ENCODE measurements around the gene CSPG5.

Gene CSPG5, protein sequence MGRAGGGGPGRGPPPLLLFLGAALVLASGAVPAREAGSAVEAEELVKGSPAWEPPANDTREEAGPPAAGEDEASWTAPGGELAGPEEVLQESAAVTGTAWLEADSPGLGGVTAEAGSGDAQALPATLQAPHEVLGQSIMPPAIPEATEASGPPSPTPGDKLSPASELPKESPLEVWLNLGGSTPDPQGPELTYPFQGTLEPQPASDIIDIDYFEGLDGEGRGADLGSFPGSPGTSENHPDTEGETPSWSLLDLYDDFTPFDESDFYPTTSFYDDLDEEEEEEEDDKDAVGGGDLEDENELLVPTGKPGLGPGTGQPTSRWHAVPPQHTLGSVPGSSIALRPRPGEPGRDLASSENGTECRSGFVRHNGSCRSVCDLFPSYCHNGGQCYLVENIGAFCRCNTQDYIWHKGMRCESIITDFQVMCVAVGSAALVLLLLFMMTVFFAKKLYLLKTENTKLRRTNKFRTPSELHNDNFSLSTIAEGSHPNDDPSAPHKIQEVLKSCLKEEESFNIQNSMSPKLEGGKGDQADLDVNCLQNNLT

DNA sequence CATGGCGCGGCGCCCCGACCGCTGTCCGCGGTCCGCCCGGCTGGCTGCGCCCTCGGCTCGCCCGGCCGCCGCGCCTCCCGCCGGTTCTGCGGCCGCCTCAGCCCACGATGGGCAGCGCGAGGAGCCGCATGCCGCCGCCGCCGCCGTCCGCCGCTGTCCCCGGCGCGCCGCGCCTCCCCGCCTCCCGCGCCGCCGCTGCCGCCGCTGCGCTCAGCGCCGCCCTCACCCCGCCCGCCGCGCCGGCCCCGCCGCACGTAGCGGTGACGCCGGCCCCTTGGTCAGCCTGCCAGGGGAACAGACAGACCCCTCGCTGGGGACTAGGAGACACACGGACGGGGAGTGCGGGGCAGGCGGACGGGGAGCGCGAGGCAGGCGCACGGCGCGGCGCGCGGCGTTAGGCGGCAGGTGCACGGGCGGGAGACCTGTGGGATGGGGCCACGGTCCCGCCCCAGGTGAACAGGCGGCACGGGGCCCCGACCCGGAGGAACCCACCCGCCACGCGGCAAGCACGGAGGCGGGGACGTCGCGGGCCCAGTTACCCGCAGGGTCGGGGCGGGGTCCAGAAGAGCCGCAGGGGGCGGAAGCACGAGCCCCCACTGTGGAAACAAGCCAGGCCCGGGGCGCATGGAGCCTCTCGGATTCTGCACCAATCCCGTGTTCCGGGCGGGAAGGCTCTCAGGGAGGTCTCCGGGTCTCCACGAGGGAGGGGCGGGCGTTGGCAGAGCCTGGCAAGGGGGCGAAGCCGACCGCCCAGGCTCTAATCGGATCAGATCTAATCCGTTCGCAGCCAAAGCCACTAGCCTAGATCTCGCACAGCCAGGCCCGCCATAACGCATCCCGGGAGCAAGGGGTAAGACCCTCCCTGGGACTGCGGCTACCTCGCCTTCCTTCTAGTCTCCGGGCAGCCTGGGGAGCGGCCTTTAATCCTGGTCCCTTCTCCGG lies at the start of gene CSPG5:
Gene CSPG5, minus strand, starts transcription at position 175 of the 942 bp plus-strand sequence. Its CDS starts 172 bp downstream, at position 3.
- no peak for DNase-seq

DNA sequence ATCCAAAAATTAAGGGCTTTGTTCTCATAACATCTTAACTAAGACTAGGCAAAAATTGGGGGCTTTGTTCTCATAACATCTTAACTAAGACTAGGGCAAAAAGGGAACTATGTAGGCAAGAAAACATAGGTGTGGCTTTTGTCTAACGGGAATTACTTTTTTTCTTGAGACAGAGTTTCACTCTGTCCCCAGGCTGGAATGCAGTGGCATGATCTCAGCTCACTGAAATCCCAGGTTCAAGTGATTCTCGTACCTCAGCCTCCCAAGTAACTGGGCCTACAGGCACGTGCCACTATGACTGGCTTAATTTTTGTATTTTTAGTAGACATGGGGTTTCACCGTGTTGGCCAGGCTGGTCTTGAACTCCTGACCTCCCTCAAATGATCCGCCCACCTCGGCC lies 49.8 kb upstream of the CSPG5 start:
- DNase-seq, result no peak

DNA sequence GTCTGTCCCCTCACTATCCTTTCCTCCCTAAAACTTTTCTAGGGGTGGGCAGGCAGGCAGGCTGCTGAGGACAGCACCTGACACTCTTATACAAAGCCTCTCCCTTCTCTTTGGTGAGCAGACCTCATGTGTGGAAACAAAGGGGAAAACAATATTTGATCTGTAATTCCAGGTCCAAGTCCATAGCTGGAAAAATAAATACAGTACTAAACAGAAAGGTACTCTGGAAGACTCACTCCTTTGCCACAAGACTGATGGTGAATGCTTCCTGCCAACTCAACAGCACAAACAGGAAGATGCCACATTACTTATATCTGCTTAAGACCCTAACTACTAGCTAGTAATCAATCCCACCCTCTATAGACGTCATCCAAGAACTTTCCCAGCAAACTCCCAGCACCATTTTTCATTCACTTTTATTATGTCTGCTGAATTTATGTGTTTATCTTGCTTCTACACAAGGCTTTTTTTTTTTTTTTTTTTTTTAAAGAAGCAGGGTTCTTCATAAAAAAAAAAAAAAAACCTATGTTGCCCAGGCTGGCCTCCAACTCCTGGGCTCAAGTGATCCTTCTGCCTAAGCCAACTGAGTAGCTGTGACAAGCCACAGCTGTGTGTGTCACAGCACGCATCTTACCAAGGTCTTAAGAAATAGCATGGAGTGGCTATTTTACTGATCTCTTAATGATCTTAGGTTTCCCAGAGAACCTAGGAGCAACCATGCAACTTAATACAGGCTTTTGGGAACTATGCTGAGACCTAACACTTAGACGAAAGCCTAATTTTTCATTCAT lies 44.2 kb upstream of the CSPG5 start:
- DNase-seq, result no peak

DNA sequence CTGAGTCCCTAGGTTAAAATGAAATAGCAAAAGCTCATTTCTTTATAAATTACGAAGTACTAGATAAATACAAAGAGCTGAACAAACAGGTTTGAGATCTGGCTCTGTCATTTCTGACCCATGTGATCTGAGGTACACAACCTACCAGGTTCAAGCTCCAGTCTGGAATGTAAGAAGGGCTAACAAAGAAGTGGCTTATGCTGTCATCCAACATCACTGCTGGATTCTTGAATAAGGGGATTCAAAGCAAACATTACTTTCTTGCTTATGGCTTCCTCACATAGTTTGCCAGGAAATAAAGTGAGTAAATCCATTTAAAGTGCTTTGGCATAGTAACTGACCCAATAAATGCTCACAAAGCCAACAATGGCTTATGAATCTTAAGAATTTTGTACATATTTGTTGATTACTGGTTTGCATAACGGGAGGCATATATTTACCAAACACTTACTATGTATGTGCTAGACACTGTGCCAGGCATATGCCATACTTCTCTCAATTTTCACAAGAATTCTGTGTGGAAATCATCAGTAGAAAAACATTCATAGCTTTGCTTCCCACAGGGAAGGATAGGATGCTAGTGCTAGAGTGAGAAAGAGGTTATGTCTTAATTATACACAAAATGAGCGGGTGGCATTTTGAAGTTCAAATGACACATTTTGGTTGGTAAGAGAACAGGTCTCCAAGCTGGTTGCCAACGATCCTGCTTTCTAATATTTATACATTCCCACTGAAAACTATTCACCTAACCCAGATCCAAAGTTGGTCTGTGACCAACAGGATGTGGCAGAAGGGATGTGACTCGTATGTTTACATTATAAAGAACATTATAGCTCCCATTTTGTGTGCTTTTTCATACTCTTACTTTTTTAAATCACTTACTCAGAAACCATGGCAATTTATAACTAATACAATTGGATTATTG lies 38.7 kb upstream of the CSPG5 start:
- no peak for DNase-seq

DNA sequence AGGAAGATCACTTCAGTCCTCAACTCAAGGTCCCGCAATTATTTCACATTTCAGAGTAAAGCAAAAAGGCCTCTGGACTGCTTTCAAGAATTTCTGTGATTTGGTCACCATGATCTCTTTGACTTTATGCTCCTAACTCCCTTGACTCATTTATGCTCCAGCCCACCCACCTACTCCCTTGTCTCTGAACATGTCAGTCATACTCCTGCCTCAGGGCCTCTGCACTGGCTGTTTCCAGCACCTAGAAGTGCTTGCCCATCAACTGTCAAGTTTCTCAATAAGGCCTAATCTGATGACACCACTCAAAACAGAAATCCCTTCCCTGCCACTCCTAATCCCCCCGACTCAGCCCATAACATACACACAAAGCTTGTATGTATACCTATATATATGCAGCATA lies 36.1 kb upstream of the CSPG5 start:
- DNase-seq, result no peak

DNA sequence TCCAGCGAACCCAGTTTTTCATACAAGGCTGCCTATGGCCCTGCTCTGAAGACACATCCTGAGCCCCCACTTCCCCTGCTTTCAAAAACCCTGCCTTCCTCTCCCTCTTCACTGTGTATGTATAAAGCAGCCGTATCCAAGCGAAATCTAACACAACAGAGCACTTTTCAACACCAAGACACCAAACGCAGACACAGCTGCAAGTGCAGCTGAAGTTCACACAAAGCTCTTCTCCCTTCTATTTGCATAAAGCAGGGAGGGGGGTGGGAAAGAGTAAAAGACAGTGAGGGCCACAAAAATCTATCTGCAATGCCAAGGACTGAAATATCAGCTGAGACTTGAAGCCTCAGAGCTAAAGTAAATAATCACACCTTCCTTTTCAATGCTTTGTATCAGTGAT lies 35.1 kb upstream of the CSPG5 start:
- DNase-seq, result no peak

DNA sequence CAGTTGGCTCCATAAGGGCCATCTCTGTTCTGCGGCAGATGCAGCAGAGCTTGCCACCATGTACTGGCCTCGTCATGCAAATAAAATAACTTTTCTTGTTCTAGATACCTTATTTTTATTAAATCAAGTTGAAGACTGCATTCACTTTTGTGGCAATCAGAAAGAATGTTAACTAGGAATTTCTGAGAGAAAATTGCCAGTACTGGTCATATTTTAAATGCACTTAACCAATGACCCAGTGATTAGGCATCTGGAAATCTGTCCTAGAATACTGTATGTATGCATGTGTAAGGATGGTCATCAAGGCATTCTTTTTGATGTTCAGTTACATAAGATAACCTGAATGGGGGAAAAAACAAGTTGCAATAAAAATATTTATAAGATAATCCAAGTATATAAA lies 34.2 kb upstream of the CSPG5 start:
- no peak for DNase-seq

DNA sequence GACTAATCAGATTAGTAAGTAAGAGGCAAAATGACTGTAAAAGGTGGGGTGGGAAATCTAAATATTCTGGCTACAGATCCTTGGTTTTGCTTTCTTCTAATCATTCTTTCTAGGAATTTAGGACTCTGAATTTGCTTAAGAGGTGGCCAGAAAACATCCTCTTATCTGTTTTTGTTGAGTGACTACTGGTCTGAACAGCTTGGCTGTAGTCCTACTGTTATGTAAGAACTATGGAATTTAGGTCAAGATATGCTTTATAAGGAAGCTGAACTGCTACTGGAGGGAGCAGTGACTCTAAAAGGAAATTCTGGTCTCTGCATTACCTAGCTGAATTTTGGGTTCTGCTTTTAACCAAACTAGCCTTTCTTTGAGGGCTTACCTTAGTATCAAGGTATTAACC lies 33.5 kb upstream of the CSPG5 start:
- DNase-seq, result no peak

DNA sequence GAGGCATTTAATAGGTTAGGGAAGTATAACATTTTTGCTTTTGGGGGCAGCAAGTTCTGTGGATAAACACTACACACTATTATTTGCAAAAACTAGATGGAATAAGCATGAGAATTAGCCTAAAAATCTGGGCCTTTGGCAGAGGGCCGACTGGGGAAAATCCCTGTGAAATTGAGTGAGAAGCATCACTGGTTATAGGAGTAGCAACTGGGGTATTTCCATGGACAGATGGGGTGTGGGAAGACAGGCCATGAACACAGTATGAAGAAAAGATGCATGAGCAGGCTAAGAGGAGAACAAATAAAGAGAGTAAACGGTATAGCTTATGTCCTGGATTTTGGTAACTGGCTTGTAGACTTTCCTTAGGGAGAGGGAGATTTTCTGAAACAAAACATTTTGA lies 32.9 kb upstream of the CSPG5 start:
- DNase-seq, result no peak

DNA sequence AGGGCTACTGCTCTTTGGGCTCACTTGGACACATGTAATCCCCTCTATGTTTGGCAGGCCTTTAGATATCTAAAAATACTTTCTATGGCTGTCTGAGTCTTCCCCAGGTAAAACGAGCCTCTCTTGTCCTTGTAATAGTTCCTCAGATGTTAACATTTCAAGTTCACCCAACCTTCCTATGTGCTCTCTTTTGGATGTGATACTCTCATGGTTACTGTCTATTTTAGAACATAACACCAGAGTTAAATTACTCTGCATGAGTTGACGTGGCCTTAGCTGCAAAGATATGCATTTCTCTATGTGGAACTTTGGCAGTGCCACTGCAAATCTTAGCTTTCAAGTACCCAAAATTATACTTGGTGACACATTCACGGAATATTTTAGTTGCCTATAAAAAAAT lies 31.9 kb upstream of the CSPG5 start:
- no peak for DNase-seq

DNA sequence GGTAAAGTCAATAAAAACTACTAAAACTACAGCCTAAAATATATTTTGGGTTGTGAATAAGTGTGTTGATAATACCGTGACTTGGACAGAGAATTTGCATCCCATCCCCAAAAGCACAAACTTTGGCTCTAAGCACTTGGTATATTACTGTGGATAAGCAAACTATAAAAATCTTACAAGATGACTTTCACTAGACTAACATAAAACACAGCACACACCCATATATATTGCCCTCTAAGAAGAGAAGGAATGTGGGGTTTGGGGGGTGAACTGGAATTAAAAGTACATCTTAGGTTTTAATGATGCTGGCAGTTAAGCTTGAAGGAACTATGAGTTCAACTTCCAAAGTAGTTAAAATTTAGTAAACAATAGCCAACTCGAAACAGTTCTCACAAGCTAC lies 28.7 kb upstream of the CSPG5 start:
- no peak for DNase-seq

DNA sequence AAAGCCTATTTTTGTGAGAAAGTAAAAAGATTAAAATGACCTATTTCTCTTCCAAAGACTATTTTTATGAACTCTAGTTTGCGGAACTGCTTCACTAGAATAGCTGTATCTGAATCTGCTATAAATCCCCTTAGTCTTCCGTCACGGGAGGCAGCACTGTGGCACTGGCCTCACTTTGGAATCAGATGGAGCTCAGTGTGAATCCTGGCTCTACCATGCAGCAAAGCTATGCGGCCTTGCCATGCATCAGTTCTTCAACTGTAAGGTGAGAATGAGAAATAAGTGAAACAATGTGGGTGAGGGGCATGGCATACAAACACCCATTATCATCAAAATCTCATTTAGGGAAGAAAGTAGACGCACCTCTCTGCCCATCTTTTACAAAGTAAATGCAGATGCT lies 27.5 kb upstream of the CSPG5 start:
- DNase-seq, result no peak

DNA sequence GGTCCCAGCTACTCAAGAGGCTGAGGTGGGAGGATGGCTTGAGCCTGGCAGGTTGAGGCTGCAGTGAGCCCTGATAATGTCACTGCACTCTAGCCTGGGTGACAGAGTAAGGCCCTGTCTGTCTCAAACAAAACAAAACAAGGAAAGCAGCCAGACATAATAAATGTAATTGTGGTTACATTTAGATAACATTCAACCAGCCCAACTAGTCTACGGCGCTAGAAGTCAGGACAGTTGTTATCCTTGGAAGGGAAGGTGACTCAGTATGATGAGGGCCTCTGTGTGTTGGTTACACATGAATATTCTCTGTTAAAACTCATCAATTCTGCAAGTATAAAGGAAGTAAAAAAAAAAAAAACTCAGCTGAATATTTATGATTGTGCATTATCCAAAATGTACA lies 27.0 kb upstream of the CSPG5 start:
- DNase-seq, result no peak

DNA sequence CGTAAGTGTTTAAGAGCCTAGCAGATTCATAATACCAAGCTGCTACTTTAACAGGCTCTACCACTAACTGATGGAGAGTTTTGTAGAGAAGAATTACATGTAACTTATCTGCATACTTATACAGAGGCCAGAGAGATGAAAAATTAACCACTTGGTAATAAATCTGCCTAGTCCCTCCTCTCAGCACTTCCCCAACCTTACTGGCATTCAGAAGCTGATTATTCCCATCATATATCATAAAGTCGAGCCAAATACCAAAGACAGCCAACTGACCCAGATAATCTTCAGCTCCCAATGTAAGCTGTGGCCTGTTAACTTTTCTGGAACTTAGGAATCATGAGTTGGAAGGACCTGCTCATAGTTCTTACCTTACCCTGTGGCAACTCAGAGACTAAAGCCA lies 25.5 kb upstream of the CSPG5 start:
- no peak for DNase-seq

DNA sequence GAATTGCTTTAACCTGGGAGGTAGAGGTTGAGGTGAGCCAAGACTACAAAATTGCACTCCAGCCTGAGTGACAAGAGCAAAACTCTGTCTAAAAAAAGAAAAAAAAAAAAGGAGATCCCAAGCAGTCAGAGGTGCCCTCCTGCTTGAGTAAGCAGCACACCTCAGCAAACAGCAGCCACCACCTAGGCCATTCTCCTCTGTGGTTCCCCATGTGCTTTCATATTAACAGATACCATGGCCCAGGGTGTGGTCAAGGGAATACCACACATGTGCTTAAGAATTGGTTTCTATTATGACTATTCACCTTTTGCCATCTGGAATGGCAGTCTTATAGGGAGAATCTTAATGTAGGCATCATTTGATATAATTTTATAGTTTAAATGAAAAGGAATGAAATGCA lies 24.7 kb upstream of the CSPG5 start:
- DNase-seq, result no peak

DNA sequence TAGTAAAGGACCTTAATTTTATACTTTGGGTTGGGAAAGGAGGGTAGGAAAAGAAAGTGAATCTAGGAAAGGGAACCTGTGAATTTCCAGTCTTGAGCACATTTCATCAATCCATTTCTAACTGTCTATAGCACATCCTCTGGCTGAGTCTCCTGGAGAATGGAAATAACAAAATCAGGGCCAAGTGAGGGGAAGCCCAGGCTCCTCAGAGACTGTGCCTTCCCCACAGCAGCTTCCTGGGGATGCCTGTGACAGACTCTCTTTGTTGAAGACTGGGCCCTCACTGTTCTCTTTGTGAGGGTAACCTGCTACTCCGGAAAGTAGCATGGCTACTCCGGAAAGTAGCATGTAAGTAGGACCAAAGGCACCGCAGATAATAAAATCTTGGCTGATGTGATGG lies 22.6 kb upstream of the CSPG5 start:
- DNase-seq, result no peak

DNA sequence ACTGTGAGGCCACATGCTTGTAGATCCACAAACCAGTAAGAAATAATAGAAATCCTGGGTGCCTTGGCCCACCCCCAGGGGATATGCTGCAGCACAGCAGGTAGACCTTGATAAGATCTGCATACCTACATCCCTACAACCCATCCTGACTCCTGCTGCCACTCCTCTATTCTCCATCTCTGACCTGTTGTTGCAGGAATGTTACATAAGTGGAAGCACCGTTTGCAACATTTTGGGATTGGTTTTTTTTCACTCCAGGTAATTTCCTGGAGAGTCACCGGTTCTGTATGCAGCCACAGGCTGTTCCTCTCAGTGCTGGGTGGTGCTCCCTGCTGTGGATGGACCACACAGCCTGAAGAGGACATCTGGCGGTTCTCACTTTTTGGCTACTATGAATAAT lies 16.1 kb upstream of the CSPG5 start:
- DNase-seq, result no peak

DNA sequence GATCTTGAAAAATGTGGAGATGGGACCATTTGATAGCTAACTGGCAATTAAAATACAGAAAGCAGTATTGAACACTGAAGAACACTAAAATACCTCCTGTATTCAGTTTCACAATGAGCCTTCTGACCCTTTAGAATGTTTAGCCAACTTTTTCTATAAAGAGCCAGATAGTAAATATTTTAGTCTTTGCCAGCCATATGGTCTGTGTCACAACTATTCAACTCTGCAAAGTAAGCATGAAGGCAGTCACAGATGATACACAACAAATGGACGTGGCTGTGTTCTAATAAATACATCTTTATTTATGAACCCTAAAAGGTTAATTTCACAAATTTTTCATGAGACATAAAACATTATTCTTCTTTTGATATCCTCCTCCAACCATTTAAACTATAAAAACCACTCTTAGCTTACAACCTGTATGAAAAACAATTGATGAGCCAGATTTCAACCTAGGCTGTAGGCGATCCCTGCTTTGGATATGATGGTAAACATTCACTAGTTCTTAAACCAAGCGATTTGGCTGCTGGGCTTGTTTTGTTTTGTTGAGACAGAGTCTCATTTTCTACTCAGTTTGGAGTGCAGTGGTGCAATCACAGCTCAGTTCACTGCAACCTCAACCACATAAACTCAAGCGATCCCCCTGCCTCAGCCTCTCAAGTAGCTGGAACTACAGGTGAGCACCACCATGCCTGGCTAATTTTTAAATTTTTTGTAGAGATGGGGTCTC lies 13.6 kb upstream of the CSPG5 start:
- no peak for DNase-seq

DNA sequence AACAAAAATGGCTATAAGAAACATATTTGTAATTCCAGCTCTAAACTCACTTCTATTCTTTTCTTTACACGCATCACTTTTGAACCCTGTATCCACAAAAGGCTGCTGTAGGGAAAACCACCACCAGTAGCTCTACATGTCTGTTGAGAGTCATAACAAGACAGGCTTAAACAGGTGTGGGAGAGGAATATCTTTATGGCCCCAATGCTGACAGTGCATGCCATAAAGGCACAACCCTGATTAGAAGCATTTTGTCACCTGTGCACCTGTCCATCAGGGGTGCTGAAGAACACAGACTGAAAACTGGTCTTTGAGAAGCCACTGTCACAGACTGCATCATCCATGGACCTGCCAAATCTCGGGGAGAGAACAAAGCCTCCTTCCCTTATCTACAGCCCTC lies 11.6 kb upstream of the CSPG5 start:
- DNase-seq, result no peak

DNA sequence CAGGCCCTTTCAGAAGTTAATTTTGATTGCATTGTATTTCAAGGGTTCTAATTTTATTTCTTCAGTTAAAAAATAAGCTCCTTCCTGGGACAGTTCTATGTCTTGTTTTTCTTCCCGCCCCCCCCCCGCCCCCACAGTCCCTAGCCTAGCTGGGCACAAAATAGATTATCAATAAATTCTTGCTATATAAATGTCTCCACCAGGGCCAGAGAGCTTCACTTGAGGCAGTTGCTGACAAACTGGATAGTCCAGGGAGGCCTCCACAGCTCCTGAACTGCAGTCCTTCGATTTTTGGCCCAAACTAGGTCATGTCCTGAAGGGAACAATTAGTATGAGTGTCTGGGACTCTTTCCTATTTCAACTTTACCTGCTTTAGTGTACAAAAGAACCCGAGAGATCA lies 9.9 kb upstream of the CSPG5 start:
- no peak for DNase-seq

DNA sequence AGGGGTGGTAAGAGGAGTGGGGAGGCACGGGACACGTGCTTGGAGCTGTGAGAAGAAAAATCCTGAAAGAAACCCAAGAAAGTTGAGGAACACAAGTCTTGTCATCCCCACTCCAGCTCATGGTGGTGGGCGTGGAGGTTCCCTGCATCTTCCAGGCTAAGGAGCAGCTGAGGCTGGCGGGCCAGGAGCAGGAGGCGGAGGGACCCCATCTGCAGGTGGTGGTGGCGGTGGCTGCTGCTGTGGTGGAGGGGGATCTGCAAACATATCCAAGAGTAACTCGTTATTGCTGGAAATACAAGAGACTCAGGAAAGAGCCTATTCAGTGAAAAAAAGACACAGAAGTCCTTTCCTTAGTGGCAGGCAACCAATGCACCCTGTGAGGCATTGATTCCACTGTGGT lies 9.4 kb upstream of the CSPG5 start:
- DNase-seq, result no peak

Data from NCI-H446 treated with DMSO at 0.1 percent for 48 hours (cell line).